ENCODE results near the gene ENPP3. TPM values are rescaled to one million over a fixed set of nuclear protein-coding genes. Genes with fewer than 3 reads are reported as not detected.

ENPP3 gene
- total and polyA plus RNA-seq, 7 donors = 0.14 to 5.9 (median 1.1) TPM

DNA sequence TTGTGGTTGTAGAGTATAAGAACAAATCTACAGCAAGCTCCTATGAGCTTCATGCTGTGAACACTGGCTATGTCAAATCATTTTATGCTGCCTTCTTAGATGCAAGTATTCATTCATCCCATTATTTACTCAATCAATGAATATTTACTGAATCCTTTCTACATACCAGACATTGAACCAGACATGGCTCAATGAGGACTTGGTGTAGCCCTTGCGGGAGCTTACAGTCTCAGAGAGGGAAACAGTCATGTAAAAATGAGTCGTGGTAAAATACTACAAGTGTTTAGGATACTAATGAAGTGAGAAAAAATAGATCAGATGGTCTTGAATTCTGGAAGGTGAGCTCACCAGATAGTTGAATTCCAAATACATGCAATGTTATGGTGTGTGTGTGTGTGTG, 125.9 kb downstream of the ENPP3 start:
- no peak overlapping the region for H3K4me3 ChIP-seq
- TF ChIP-seq EP300 (IDR thresholded peaks at IDR 0.05) = no peak
- no peak for TF ChIP-seq POLR2A (IDR thresholded peaks at IDR 0.05)
- no peak for TF ChIP-seq POLR2AphosphoS5 (IDR thresholded peaks at IDR 0.05)
- TF ChIP-seq, protein P1, sequence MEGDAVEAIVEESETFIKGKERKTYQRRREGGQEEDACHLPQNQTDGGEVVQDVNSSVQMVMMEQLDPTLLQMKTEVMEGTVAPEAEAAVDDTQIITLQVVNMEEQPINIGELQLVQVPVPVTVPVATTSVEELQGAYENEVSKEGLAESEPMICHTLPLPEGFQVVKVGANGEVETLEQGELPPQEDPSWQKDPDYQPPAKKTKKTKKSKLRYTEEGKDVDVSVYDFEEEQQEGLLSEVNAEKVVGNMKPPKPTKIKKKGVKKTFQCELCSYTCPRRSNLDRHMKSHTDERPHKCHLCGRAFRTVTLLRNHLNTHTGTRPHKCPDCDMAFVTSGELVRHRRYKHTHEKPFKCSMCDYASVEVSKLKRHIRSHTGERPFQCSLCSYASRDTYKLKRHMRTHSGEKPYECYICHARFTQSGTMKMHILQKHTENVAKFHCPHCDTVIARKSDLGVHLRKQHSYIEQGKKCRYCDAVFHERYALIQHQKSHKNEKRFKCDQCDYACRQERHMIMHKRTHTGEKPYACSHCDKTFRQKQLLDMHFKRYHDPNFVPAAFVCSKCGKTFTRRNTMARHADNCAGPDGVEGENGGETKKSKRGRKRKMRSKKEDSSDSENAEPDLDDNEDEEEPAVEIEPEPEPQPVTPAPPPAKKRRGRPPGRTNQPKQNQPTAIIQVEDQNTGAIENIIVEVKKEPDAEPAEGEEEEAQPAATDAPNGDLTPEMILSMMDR (IDR thresholded peaks at IDR 0.05) = no peak
- H3K4me1 ChIP-seq = no peaks in the 10 kb centered on the region
- intact Hi-C loops (cut with DNase I) = no loop called here
- no peaks in the 10 kb centered on the region for H3K36me3 ChIP-seq
- no peaks in the 10 kb centered on the region for H3K27me3 ChIP-seq
- no peak overlapping the region for H3K27ac ChIP-seq
- 94 to 96% methylated on average over 2 of the region's 2 CpGs for WGBS, 2 donors
- no peak for DNase-seq
- H3K9me3 ChIP-seq = no peaks in the 10 kb centered on the region

DNA sequence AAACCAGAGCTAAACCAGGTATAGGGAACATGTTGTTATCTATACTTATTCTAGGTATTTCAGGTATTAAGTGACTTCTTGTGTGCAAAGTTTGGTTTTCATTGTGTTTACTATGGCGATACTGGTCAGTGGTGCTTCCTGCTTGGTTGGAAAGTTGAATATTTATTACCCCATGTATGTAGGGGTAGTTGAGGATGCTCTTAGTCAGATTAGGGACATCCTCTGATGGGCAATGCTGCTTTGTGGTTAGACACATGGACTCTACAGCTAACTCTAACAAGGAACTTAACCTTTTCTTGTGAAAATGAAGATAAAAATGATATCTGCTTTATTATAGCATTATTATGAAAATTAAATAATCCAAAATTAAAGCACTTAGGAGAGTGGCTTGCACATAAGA, 126.6 kb downstream of the ENPP3 start:
- H3K4me3 ChIP-seq = no peak overlapping the region
- H3K27ac ChIP-seq = no peak overlapping the region
- no peaks in the 10 kb centered on the region for H3K27me3 ChIP-seq
- TF ChIP-seq EP300 (IDR thresholded peaks at IDR 0.05) = no peak
- TF ChIP-seq, protein P1 (IDR thresholded peaks at IDR 0.05) = no peak
- no peak for TF ChIP-seq POLR2A (IDR thresholded peaks at IDR 0.05)
- no peak for TF ChIP-seq POLR2AphosphoS5 (IDR thresholded peaks at IDR 0.05)
- no peaks in the 10 kb centered on the region for H3K36me3 ChIP-seq
- no peaks in the 10 kb centered on the region for H3K4me1 ChIP-seq
- H3K9me3 ChIP-seq = no peaks in the 10 kb centered on the region
- WGBS, 2 donors = 39 to 46% methylated on average over 1 of the region's 1 CpG
- no peak for DNase-seq
- intact Hi-C loops (cut with DNase I) = no loop called here

DNA sequence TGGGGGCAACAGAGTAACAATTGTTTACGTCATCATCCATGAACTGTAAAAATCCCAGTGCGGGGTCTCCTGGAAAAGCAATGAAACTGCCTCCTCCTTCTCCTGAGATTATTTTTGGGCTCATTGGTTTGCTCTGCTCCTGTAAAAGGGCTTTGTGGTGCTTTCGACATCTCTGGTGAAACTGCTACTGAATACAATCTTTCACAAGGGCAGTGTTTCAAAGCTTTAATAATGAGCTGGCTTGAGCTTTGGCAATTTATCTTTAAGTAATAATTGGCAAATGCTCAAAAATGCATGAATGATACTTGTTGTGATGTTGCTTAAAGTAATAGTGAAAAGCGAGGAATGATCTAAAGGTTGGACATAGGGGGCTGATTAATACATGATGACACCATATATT, 127.2 kb downstream of the ENPP3 start:
- H3K36me3 ChIP-seq = no peaks in the 10 kb centered on the region
- no peaks in the 10 kb centered on the region for H3K9me3 ChIP-seq
- intact Hi-C loops (cut with DNase I) = no loop called here
- DNase-seq = no peak
- TF ChIP-seq POLR2A (IDR thresholded peaks at IDR 0.05) (no peak), POLR2AphosphoS5 (IDR thresholded peaks at IDR 0.05) (no peak), EP300 (IDR thresholded peaks at IDR 0.05) (no peak)
- TF ChIP-seq, protein P1 (IDR thresholded peaks at IDR 0.05) = no peak
- H3K27me3 ChIP-seq = no peaks in the 10 kb centered on the region
- H3K27ac ChIP-seq = no peak overlapping the region
- H3K4me1 ChIP-seq = no peaks in the 10 kb centered on the region
- H3K4me3 ChIP-seq = no peak overlapping the region
- 90 to 93% methylated on average over 4 of the region's 4 CpGs for WGBS, 2 donors

DNA sequence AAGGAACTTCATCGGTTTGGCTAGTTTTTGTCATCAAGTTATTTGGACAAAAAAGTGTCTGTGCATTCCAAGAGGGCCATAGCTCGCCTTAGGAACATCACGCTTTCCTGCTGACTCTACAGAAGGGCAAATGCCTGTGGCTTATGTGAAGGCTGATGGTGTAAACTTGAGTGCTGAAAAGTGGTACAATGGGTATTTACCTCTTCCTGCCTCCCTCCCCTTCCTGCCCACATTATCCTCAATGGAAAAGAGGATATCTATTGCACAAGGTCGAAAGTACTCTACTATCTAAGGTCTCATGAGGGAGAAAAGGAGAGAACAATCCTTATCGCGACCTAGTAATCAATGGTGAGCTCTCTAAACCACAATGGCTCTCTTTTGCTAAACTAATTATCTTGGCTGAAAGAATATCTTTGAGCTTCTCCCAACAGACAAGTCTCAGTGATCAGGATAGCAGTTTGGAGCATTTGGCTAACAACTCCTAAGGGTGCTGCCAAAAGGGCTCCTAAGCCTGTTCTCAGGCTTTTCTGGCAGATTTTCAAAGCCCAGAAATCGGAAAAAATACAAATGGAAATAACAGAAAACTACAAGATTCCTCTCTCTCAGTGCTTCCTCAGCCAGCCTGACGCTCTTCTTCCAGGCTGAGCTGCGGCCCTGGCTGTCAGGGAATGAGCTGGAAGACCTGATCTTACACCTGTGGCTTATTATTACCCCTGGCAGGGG, 128.1 kb downstream of the ENPP3 start:
- intact Hi-C loops (cut with DNase I) = no loop called here
- H3K27ac ChIP-seq = no peak overlapping the region
- 79 to 84% methylated on average over 9 of the region's 9 CpGs for WGBS, 2 donors

More for the DNA sequence above, 128.1 kb downstream of the ENPP3 start:
- Histone ChIP-seq H3K4me3 (no peak overlapping the region), H3K36me3 (no peaks in the 10 kb centered on the region), H3K4me1 (no peaks in the 10 kb centered on the region), H3K9me3 (no peaks in the 10 kb centered on the region), H3K27me3 (no peaks in the 10 kb centered on the region)
- TF ChIP-seq POLR2AphosphoS5 (IDR thresholded peaks at IDR 0.05) (no peak), EP300 (IDR thresholded peaks at IDR 0.05) (no peak), POLR2A (IDR thresholded peaks at IDR 0.05) (no peak)
- TF ChIP-seq, protein P1 (IDR thresholded peaks at IDR 0.05) = no peak
- DNase-seq = no peak

Measured in sigmoid colon (tissue), 7 donors.